HepG2 (cell line): ENCODE data around the gene FUT3. TPM values are rescaled to one million over a fixed set of nuclear protein-coding genes. Genes with fewer than 3 reads are reported as not detected.

Experiments used
- CBX2 ChIP-seq, 2 experiments: fragments of 200-600 bp in 1 of 2; sonication (generic); formaldehyde crosslinking in 1 of 2; IDR thresholded peaks; 2 replicates each; pipeline versions ENCODE4 v1.7.0 to v1.8.1; 2018 to 2022; ENCODE audit warnings: low read depth in 2 of 2, low read length in 1 of 2, mild to moderate bottlenecking in 1 of 2, missing genetic modification reagents in 1 of 2
- JUNB ChIP-seq: sonication (generic); formaldehyde crosslinking; IDR thresholded peaks from 2 replicates; pipeline ENCODE4 v1.8.0; 2022; ENCODE audit warnings: missing genetic modification reagents, mild to moderate bottlenecking, borderline replicate concordance
- SIN3B ChIP-seq: fragments of 150-350 bp; IDR thresholded peaks from 2 replicates; pipeline ENCODE4 v1.6.1; 2014; ENCODE audit warnings: low read length
- SOX5 ChIP-seq: IDR thresholded peaks from 2 replicates; pipeline ENCODE4 v1.6.1; 2016; ENCODE audit warnings: borderline replicate concordance
- ZBED4 ChIP-seq: sonication (generic); formaldehyde crosslinking; IDR thresholded peaks from 2 replicates; pipeline ENCODE4 v1.4.0; 2020; ENCODE audit warnings: missing genetic modification reagents, borderline replicate concordance
- ZKSCAN1 ChIP-seq: fragments of 150-350 bp; IDR thresholded peaks from 2 replicates; pipeline ENCODE4 v1.6.1; 2014; ENCODE audit warnings: low read length
- ZNF234 ChIP-seq: sonication (generic); formaldehyde crosslinking; conservative IDR thresholded peaks from 2 replicates; pipeline ENCODE4 v1.5.1; 2020; ENCODE audit warnings: mild to moderate bottlenecking, missing genetic modification reagents
- ZNF431 ChIP-seq: sonication (generic); formaldehyde crosslinking; IDR thresholded peaks from 2 replicates; pipeline ENCODE4 v1.9.0; 2022; ENCODE audit warnings: missing genetic modification reagents, low read depth, mild to moderate bottlenecking, borderline replicate concordance
- ZNF484 ChIP-seq: sonication (generic); formaldehyde crosslinking; IDR thresholded peaks from 2 replicates; pipeline ENCODE4 v1.5.1; 2020; ENCODE audit warnings: mild to moderate bottlenecking, low read depth, missing genetic modification reagents, borderline replicate concordance
- ZNF773 ChIP-seq: sonication (generic); formaldehyde crosslinking; IDR thresholded peaks from 2 replicates; pipeline ENCODE4 v1.4.0; 2020; ENCODE audit warnings: missing genetic modification reagents, borderline replicate concordance
- polyA plus RNA-seq, 8 experiments: library from polyadenylated mRNA; depleted of rRNA in 3 of 8; stranded (reverse) in 7 of 8; unstranded in 1 of 8; fragments of >200 nt; fragmentation: Illumina TruSeq in 4 of 8; extraction: Trizol in 4 of 8; gene quantifications; 2 replicates each; pipeline versions ENCODE4 v1.2.1 to v1.2.3, GENCODE V29; 2011 to 2016; ENCODE audit warnings: low read depth in 4 of 8, missing spikeins in 1 of 8, mixed read lengths in 1 of 8; ENCODE audit not compliant: insufficient read depth in 1 of 8
- total RNA-seq, 5 experiments: library from RNA; depleted of rRNA; stranded (reverse); fragments of >200 nt; fragmentation: Illumina TruSeq; extraction: Trizol; gene quantifications; 2 replicates each; pipeline ENCODE4 v1.2.3, GENCODE V29; 2016; ENCODE audit warnings: low read depth in 1 of 5
- TF ChIP-seq, protein P1 (sequence below): sonication (generic); formaldehyde crosslinking; IDR thresholded peaks from 2 replicates; pipeline ENCODE4 v1.9.0; 2021; ENCODE audit warnings: missing genetic modification reagents, borderline replicate concordance
- TF ChIP-seq, protein P2 (sequence below): sonication (generic); formaldehyde crosslinking; IDR thresholded peaks from 2 replicates; pipeline ENCODE4 v1.4.0; 2020; ENCODE audit warnings: mild to moderate bottlenecking, missing genetic modification reagents
- TF ChIP-seq, protein P3 (sequence below): sonication (generic); formaldehyde crosslinking; IDR thresholded peaks from 2 replicates; pipeline ENCODE4 v1.5.0; 2020; ENCODE audit warnings: missing genetic modification reagents, mild to moderate bottlenecking, borderline replicate concordance
- TF ChIP-seq, protein P4 (sequence below): sonication (generic); formaldehyde crosslinking; IDR thresholded peaks from 2 replicates; pipeline ENCODE4 v1.4.0; 2020; ENCODE audit warnings: missing genetic modification reagents

Gene FUT3
- total and polyA plus RNA-seq, 2 of the 13 experiments (the other 11 are each of a cell fraction or from before 2014, with no cell fraction given): 0.53 to 1.1 TPM

DNA sequence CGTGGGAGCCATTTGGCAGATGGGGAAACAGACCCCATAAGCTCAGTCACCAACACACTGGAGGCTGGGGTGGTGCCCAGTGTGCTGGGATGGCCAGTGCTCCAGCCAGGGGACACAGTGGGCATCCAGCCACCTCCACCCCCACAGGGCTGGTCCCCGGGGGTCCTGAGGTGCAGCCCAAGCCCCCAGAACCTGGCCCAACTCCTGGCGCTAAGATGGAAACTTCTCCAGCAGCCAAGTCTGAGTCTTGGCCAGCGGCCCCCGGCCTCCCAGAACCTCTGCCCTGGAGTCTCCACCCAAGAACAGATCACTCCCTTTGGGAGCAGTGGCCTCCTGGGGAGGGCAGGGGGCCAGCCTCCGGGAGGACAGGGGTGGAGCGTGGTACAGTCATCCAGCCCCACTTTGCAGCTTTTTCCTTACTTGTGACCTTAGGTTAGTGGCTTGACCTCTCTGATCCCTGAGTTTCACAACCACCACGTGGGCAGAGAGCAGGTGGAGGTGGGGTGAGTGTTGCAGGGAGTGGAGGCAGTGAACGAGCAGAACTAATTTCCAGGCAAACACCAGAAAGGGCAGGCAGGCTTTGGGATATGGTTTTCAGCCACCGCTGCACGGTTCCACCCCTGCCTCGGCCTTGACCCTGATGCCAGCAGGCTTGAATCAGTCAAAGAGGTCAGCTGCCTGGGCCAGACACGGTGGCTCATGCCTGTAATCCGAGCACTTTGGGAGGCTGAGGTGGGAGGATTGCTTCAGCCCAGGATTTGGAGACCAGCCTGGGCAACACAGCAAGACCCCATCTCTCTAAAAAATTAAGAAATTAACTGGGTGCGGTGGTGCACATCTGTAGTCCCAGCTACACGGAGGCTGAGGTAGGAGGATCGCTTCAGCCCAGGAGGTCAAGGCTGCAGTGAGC lies 50.6 kb downstream of the FUT3 start (continued):
- TF ChIP-seq, protein P1, sequence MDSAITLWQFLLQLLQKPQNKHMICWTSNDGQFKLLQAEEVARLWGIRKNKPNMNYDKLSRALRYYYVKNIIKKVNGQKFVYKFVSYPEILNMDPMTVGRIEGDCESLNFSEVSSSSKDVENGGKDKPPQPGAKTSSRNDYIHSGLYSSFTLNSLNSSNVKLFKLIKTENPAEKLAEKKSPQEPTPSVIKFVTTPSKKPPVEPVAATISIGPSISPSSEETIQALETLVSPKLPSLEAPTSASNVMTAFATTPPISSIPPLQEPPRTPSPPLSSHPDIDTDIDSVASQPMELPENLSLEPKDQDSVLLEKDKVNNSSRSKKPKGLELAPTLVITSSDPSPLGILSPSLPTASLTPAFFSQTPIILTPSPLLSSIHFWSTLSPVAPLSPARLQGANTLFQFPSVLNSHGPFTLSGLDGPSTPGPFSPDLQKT (CRISPR knock-in tag): 0 out of 2 replicates have a peak, but pooled peaks have one; percentile 7
- no peak for TF ChIP-seq ZNF484 (CRISPR knock-in tag)
- no peak for TF ChIP-seq ZNF234
- TF ChIP-seq ZBED4 (CRISPR knock-in tag): no peak; the same call in 1 of the 2 replicates
- no peak for TF ChIP-seq ZKSCAN1
- TF ChIP-seq SOX5 (CRISPR knock-in tag): no peak
- TF ChIP-seq ZNF431 (CRISPR knock-in tag): no peak
- TF ChIP-seq, protein P2, sequence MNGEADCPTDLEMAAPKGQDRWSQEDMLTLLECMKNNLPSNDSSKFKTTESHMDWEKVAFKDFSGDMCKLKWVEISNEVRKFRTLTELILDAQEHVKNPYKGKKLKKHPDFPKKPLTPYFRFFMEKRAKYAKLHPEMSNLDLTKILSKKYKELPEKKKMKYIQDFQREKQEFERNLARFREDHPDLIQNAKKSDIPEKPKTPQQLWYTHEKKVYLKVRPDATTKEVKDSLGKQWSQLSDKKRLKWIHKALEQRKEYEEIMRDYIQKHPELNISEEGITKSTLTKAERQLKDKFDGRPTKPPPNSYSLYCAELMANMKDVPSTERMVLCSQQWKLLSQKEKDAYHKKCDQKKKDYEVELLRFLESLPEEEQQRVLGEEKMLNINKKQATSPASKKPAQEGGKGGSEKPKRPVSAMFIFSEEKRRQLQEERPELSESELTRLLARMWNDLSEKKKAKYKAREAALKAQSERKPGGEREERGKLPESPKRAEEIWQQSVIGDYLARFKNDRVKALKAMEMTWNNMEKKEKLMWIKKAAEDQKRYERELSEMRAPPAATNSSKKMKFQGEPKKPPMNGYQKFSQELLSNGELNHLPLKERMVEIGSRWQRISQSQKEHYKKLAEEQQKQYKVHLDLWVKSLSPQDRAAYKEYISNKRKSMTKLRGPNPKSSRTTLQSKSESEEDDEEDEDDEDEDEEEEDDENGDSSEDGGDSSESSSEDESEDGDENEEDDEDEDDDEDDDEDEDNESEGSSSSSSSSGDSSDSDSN: no peak
- TF ChIP-seq, protein P3, sequence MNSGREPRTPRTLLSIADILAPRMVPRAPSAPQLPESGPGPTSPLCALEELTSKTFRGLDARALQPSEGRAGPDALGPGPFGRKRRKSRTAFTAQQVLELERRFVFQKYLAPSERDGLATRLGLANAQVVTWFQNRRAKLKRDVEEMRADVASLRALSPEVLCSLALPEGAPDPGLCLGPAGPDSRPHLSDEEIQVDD (CRISPR knock-in tag): no peak
- no peak for TF ChIP-seq SIN3B
- TF ChIP-seq, protein P4, sequence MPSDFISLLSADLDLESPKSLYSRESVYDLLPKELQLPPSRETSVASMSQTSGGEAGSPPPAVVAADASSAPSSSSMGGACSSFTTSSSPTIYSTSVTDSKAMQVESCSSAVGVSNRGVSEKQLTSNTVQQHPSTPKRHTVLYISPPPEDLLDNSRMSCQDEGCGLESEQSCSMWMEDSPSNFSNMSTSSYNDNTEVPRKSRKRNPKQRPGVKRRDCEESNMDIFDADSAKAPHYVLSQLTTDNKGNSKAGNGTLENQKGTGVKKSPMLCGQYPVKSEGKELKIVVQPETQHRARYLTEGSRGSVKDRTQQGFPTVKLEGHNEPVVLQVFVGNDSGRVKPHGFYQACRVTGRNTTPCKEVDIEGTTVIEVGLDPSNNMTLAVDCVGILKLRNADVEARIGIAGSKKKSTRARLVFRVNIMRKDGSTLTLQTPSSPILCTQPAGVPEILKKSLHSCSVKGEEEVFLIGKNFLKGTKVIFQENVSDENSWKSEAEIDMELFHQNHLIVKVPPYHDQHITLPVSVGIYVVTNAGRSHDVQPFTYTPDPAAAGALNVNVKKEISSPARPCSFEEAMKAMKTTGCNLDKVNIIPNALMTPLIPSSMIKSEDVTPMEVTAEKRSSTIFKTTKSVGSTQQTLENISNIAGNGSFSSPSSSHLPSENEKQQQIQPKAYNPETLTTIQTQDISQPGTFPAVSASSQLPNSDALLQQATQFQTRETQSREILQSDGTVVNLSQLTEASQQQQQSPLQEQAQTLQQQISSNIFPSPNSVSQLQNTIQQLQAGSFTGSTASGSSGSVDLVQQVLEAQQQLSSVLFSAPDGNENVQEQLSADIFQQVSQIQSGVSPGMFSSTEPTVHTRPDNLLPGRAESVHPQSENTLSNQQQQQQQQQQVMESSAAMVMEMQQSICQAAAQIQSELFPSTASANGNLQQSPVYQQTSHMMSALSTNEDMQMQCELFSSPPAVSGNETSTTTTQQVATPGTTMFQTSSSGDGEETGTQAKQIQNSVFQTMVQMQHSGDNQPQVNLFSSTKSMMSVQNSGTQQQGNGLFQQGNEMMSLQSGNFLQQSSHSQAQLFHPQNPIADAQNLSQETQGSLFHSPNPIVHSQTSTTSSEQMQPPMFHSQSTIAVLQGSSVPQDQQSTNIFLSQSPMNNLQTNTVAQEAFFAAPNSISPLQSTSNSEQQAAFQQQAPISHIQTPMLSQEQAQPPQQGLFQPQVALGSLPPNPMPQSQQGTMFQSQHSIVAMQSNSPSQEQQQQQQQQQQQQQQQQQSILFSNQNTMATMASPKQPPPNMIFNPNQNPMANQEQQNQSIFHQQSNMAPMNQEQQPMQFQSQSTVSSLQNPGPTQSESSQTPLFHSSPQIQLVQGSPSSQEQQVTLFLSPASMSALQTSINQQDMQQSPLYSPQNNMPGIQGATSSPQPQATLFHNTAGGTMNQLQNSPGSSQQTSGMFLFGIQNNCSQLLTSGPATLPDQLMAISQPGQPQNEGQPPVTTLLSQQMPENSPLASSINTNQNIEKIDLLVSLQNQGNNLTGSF (CRISPR knock-in tag): no peak
- TF ChIP-seq ZNF773 (CRISPR knock-in tag): no peak
- TF ChIP-seq JUNB: no peak
- no peak for TF ChIP-seq CBX2 (IDR thresholded peaks at IDR 0.05; ENCODE audit: low read depth, low read length)
- TF ChIP-seq CBX2 (CRISPR knock-in tag; IDR thresholded peaks at IDR 0.05; ENCODE audit: low read depth): no peak
